ENCODE results near the gene RAP1GAP. TPM values are rescaled to one million over a fixed set of nuclear protein-coding genes. Genes with fewer than 3 reads are reported as not detected.

The RAP1GAP gene
- total RNA-seq, 3 donors from 2014 or later = 0.32 to 7.2 (median 6.0) TPM

GRCh38 chr1:21624571-21625389 lies 44.4 kb downstream of the RAP1GAP start:
- DNase-seq (ENCODE audit: low spot score in 2 of 2) = no peak
- no peaks in the 10 kb centered on the region for H3K27me3 ChIP-seq
- TF ChIP-seq POLR2A (IDR thresholded peaks at IDR 0.05) (no peak), POLR2AphosphoS5 (IDR thresholded peaks at IDR 0.05) (no peak), CTCF (IDR thresholded peaks at IDR 0.05) (no peak)

DNA sequence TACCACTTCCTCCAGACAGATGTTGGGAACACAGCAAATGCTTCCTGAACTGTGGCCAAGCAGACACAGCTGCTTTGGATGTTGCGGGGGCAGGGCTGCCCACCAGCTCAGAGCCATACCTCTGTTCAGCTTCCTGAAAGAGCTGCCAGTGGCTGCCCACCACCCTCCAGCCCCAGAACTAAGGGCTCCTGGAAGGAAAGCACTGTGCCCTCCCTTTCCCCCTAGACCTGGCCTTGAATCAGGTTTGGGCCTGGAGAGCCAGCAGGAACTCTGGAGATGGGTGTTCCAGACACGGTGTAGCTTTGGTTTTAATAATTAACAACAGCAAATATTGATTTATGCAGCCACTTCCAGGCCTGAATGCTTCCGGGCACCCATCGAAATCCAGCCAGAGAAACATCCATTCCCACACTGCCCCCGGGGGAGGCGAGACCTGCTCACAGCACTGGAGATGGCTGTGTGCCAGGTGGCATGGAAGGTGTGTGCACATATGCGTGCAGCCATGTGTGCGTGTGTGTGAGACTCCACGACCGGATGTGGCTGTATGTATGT lies 45.7 kb downstream of the RAP1GAP start:
- H3K27me3 ChIP-seq = no peaks in the 10 kb centered on the region

More at GRCh38 chr1:21624571-21625389, 44.4 kb downstream of the RAP1GAP start:
- Histone ChIP-seq H3K27ac (peak overlapping the region; percentile 57 to 64), H3K9me3 (no peaks in the 10 kb centered on the region), H3K4me3 (no peak overlapping the region), H3K36me3 (no peaks in the 10 kb centered on the region), H3K4me1 (peaks cover 2 to 20% of the 10 kb centered on the region in 2 donors)
- intact Hi-C loops (cut with DNase I; ENCODE audit: low total_unique reads) = no loop called here

GRCh38 chr1:21622466-21623315 lies 46.5 kb downstream of the RAP1GAP start:
- Histone ChIP-seq H3K27me3 (no peaks in the 10 kb centered on the region), H3K9me3 (no peaks in the 10 kb centered on the region)

More for the DNA sequence above, 45.7 kb downstream of the RAP1GAP start:
- TF ChIP-seq POLR2A (IDR thresholded peaks at IDR 0.05) = no peak
- no peak for TF ChIP-seq CTCF (IDR thresholded peaks at IDR 0.05)
- TF ChIP-seq POLR2AphosphoS5 (IDR thresholded peaks at IDR 0.05) = no peak
- H3K4me3 ChIP-seq = no peak overlapping the region
- H3K36me3 ChIP-seq = no peaks in the 10 kb centered on the region
- H3K27ac ChIP-seq = peak overlapping the region; percentile 64 to 86
- intact Hi-C loops (cut with DNase I; ENCODE audit: low total_unique reads) = no loop called here
- peak; percentile 47 to 89 for DNase-seq (ENCODE audit: low spot score in 2 of 2)
- no peaks in the 10 kb centered on the region for H3K9me3 ChIP-seq
- peaks cover 2 to 20% of the 10 kb centered on the region in 2 donors for H3K4me1 ChIP-seq

DNA sequence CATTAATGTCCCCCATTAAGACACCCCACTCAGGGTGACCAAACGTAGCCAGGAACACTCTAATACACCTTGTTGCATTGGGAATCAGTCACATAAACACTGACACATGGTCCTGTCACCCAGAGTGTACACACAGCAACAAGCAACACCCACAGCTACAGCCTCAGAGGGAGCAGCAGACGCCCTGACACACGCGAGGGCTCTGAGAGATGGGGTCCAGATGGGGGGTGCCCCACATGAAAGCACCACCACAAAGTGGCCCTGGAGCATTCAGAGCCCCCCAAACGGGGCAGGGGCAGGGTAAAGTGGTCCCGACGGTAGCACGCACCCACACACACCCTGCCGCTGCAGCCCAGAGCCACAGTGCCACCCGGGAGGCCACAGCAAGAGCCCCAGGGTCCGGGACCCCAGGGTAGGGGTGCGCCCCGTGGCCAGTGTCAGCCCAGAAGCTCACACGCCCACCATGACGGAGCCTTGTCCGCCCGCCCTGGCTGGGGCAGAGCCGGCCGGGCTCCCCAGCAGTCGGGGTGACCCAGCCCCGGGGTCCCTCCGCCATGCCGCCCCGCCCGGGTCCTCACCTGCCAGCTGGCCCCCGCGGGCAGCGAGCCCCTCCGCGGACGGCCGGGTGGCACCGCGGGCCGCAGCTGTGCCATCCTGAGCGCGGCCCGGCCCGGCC lies 47.3 kb downstream of the RAP1GAP start:
- no peak for DNase-seq (ENCODE audit: low spot score in 2 of 2)
- H3K36me3 ChIP-seq = no peaks in the 10 kb centered on the region
- intact Hi-C loops (cut with DNase I; ENCODE audit: low total_unique reads) = no loop called here
- peak overlapping the region in 2 of 3 donors; percentile 55 to 74 for H3K4me3 ChIP-seq
- peak overlapping the region in 1 of 2 donors; percentile 35 for H3K27ac ChIP-seq
- no peaks in the 10 kb centered on the region for H3K27me3 ChIP-seq
- TF ChIP-seq CTCF (IDR thresholded peaks at IDR 0.05) (no peak), POLR2A (IDR thresholded peaks at IDR 0.05) (no peak), POLR2AphosphoS5 (IDR thresholded peaks at IDR 0.05) (no peak)
- H3K4me1 ChIP-seq = peaks cover 2 to 20% of the 10 kb centered on the region in 2 donors
- no peaks in the 10 kb centered on the region for H3K9me3 ChIP-seq

More at GRCh38 chr1:21622466-21623315, 46.5 kb downstream of the RAP1GAP start:
- no peak for DNase-seq (ENCODE audit: low spot score in 2 of 2)
- intact Hi-C loops (cut with DNase I; ENCODE audit: low total_unique reads) = no loop called here
- Histone ChIP-seq H3K36me3 (no peaks in the 10 kb centered on the region), H3K27ac (peak overlapping the region; percentile 64 to 86), H3K4me3 (peak overlapping the region in 2 of 3 donors; percentile 55 to 74), H3K4me1 (peaks cover 2 to 20% of the 10 kb centered on the region in 2 donors)
- TF ChIP-seq POLR2AphosphoS5 (IDR thresholded peaks at IDR 0.05) (no peak), POLR2A (IDR thresholded peaks at IDR 0.05) (no peak), CTCF (IDR thresholded peaks at IDR 0.05) (no peak)
